PC-3 (cell line): Measurements from ENCODE around the gene TMEM108.

Experiments used
- EZH2 ChIP-seq: fragments of 300-600 bp; sonication (generic); IDR thresholded peaks from one replicate; pipeline ENCODE4 v1.6.1; 2017; ENCODE audit warnings: antibody characterized with exemption, mild to moderate bottlenecking, low read length; ENCODE audit not compliant: unreplicated experiment
- EZH2phosphoT487 ChIP-seq: fragments of 300-600 bp; sonication (generic); IDR thresholded peaks from 2 replicates; pipeline ENCODE4 v1.6.1; 2018; ENCODE audit warnings: mild to moderate bottlenecking, antibody characterized with exemption, low read length, borderline replicate concordance
- TF ChIP-seq, protein P1 (sequence below): fragments of 300-600 bp; sonication (generic); conservative IDR thresholded peaks from 2 replicates; pipeline ENCODE4 v1.5.1; 2017; ENCODE audit warnings: antibody characterized with exemption, low read depth, mild to moderate bottlenecking, low read length

DNA sequence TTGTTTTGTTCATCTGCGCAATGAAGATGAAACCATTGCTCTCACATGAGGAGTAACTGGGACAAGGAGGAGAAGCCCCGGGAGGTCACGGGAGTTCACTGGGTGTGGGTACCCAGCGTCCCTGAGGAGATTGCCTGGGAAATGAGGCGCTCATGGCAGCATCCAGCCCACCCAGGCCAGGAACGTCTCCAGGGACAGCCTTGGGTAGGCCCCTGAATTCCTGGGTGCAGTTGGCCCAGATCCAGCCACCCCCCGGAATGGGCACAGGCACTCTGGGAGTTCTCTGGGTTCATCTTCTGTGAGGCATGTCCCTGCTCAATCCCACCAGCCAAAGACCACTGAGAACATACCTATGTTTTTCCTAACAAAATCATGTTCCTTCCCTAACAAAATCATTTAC is 380.2 kb downstream of the TMEM108 start:
- TF ChIP-seq EZH2 (no peak), EZH2phosphoT487 (no peak)
- TF ChIP-seq, protein P1, sequence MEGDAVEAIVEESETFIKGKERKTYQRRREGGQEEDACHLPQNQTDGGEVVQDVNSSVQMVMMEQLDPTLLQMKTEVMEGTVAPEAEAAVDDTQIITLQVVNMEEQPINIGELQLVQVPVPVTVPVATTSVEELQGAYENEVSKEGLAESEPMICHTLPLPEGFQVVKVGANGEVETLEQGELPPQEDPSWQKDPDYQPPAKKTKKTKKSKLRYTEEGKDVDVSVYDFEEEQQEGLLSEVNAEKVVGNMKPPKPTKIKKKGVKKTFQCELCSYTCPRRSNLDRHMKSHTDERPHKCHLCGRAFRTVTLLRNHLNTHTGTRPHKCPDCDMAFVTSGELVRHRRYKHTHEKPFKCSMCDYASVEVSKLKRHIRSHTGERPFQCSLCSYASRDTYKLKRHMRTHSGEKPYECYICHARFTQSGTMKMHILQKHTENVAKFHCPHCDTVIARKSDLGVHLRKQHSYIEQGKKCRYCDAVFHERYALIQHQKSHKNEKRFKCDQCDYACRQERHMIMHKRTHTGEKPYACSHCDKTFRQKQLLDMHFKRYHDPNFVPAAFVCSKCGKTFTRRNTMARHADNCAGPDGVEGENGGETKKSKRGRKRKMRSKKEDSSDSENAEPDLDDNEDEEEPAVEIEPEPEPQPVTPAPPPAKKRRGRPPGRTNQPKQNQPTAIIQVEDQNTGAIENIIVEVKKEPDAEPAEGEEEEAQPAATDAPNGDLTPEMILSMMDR: no peak
